ENCODE measurements around the gene GNS.
"Not testable (repeated sequence)": the region's sequence is repeated elsewhere in the genome, so short reads cannot be mapped to it uniquely, and the experiment has no call there.

Gene GNS

GRCh38 chr12:64759035-64759894 is at the start of gene GNS:
GNS (minus strand) TSS chr12:64759406; CDS start chr12:64759276, 130 bp downstream.
- in situ Hi-C loops (cut with MboI; ENCODE audit: low sequenced_read_pairs) = no loop called here

- in situ Hi-C loops (cut with MboI; ENCODE audit: low sequenced_read_pairs) = no loop called here
Measured at GRCh38 chr12:64808110-64808509, 48.9 kb upstream of the GNS start.

GRCh38 chr12:64806593-64807460 is 47.6 kb upstream of the GNS start:
- in situ Hi-C loops (cut with MboI; ENCODE audit: low sequenced_read_pairs) = no loop called here

- in situ Hi-C loops (cut with MboI; ENCODE audit: low sequenced_read_pairs) = no loop called here
Measured at GRCh38 chr12:64806173-64806572, 47.0 kb upstream of the GNS start.

GRCh38 chr12:64802180-64802775 is 43.1 kb upstream of the GNS start:
- in situ Hi-C loops (cut with MboI; ENCODE audit: low sequenced_read_pairs) = not testable (repeated sequence)

- in situ Hi-C loops (cut with MboI; ENCODE audit: low sequenced_read_pairs) = no loop called here
Measured at GRCh38 chr12:64801381-64801780, 42.2 kb upstream of the GNS start.

- in situ Hi-C loops (cut with MboI; ENCODE audit: low sequenced_read_pairs) = no loop called here
Measured at GRCh38 chr12:64800640-64801039, 41.4 kb upstream of the GNS start.

GRCh38 chr12:64798165-64798564 is 39.0 kb upstream of the GNS start:
- in situ Hi-C loops (cut with MboI; ENCODE audit: low sequenced_read_pairs) = no loop called here

GRCh38 chr12:64797156-64797555 is 38.0 kb upstream of the GNS start:
- in situ Hi-C loops (cut with MboI; ENCODE audit: low sequenced_read_pairs) = no loop called here

GRCh38 chr12:64796205-64796845 is 37.1 kb upstream of the GNS start:
- in situ Hi-C loops (cut with MboI; ENCODE audit: low sequenced_read_pairs) = no loop called here

GRCh38 chr12:64794305-64794704 is 35.1 kb upstream of the GNS start:
- in situ Hi-C loops (cut with MboI; ENCODE audit: low sequenced_read_pairs) = no loop called here

- in situ Hi-C loops (cut with MboI; ENCODE audit: low sequenced_read_pairs) = no loop called here
Measured at GRCh38 chr12:64793610-64794009, 34.4 kb upstream of the GNS start.

- in situ Hi-C loops (cut with MboI; ENCODE audit: low sequenced_read_pairs) = no loop called here
Measured at GRCh38 chr12:64792128-64792527, 32.9 kb upstream of the GNS start.

GRCh38 chr12:64791036-64791435 is 31.8 kb upstream of the GNS start:
- in situ Hi-C loops (cut with MboI; ENCODE audit: low sequenced_read_pairs) = no loop called here

- in situ Hi-C loops (cut with MboI; ENCODE audit: low sequenced_read_pairs) = no loop called here
Measured at GRCh38 chr12:64790166-64790565, 31.0 kb upstream of the GNS start.

GRCh38 chr12:64785838-64786237 is 26.6 kb upstream of the GNS start:
- in situ Hi-C loops (cut with MboI; ENCODE audit: low sequenced_read_pairs) = no loop called here

GRCh38 chr12:64782191-64782876 is 23.1 kb upstream of the GNS start:
- in situ Hi-C loops (cut with MboI; ENCODE audit: low sequenced_read_pairs) = no loop called here

- in situ Hi-C loops (cut with MboI; ENCODE audit: low sequenced_read_pairs) = no loop called here
Measured at GRCh38 chr12:64781280-64782190, 22.3 kb upstream of the GNS start.

GRCh38 chr12:64780531-64781279 is 21.5 kb upstream of the GNS start:
- in situ Hi-C loops (cut with MboI; ENCODE audit: low sequenced_read_pairs) = no loop called here
